ENCODE data around the gene LBH.
A peak's percentile ranks its signal among the peaks of the same experiment; 100 is the strongest.

Gene LBH

DNA sequence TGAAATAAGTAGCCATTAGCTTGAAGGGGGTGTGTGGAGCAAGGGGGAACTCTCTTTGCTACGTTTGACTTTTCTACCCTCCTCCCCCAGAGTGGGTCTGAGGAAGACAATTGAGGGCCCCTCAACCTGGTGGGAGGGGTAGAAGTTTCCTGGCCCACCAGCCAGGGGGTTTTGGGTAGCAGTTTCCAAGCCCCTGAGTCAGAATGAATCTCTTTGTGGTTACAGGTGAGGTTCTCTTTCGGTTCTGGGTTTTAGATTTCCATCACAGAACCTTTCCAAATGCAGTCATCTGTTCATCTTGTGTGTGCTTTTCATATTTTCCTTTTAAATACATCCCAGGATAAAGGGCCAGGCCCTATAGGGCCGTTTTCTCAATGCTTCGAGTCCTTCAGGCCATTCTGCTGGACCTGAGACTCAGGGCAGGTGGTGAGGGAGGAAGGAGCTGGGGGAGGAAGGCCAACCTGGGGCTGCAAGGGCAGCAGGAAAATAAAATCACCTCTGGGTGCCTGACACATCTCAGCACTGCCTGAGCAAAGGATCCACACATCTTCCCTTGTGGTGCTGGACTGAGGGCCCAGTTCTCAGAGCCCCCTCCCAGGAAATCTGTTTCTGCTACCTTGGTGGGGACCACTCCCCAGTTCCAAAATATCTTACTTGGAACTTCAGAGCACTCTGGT, 4.7 kb downstream of the LBH start:
- no peak for TF ChIP-seq CTCF (conservative IDR thresholded peaks at IDR 0.05)
- TF ChIP-seq ZFX (IDR thresholded peaks at IDR 0.05), result no peak
- H3K27ac ChIP-seq, result no peak overlapping the region

DNA sequence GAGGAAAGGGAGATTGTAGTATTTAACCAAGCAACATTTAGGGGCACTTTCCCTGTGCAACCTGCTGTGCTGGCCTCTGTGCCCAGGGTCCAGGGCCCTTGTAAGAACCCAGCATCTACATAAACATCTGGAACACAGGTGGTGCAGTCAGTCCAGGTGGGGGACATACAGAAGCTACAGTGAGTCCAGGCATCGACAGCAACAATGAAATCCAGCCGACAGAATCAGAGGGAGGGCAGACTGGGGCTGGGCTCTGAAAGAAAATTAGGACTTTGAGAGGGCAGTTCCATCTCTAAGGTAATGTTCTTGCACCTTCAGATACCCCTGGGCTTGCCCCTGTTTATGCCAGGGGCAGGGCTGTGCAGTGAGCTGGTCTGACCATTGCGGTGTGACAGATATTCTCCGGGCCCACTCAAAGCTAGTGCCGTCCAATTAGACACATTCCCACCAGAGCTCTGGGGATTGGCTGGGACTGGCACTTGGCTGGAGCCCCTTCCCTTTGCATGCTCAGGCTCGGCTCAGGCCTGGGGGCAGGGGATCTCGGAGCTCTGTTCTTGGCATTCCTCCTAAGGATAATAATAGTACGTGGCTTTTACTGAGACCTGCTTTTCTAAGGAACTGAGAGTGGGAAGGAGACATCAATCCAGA, 5.4 kb downstream of the LBH start:
- no peak for TF ChIP-seq CTCF (conservative IDR thresholded peaks at IDR 0.05)
- TF ChIP-seq ZFX (IDR thresholded peaks at IDR 0.05), result no peak
- H3K27ac ChIP-seq, result no peak overlapping the region

- no peak overlapping the region for H3K27ac ChIP-seq
- TF ChIP-seq ZFX (IDR thresholded peaks at IDR 0.05) (no peak), CTCF (conservative IDR thresholded peaks at IDR 0.05) (no peak)
These were observed 6.1 kb downstream of the LBH start for GRCh38 chr2:30237239-30237965.

- H3K27ac ChIP-seq, result no peak overlapping the region
- TF ChIP-seq ZFX (IDR thresholded peaks at IDR 0.05), result no peak
- no peak for TF ChIP-seq CTCF (conservative IDR thresholded peaks at IDR 0.05)
These were observed 6.8 kb downstream of the LBH start for GRCh38 chr2:30237966-30238800.

- H3K27ac ChIP-seq, result no peak overlapping the region
- TF ChIP-seq CTCF (conservative IDR thresholded peaks at IDR 0.05) (peak; percentile 93), ZFX (IDR thresholded peaks at IDR 0.05) (no peak)
These were observed 8.1 kb downstream of the LBH start for GRCh38 chr2:30239308-30239985.

DNA sequence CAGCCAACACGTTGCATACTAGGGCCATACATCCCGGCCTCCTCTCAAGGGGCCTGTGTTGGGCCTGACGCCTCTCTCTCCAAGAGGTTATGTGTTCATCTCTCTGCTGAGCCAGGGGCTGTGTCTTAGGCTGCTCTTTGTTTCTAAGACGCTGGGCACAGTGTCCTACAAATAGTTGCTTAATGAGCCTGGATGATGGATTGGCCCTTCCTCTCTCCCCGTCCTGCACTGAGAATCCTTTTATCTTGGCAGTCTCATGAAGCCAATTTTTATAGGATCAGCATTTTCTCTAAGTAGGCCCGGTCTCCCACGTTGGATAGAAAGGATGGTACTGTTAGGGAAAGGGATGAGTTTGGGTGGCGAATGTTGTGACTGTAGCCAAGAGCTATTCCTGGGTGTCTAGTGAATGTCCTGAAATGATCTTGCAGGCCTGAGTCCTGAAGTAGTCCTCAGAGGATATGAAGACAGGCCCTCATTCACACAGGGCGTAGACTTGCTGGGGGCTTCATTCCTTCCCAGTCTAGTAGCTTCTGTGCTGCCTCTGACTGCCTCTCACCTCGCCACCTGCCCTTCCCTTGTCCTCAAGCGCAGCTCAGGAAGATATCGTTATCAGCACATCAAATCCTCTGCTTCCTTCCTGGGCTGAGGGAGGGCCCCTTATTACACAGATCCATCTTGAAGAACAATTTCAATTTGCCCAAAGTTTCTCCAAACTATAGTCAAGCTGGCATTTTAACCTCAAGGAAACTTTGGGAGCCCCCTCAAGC, 8.8 kb downstream of the LBH start:
- TF ChIP-seq ZFX (IDR thresholded peaks at IDR 0.05) (no peak), CTCF (conservative IDR thresholded peaks at IDR 0.05) (no peak)
- no peak overlapping the region for H3K27ac ChIP-seq

All from C4-2B (cell line).